ENCODE results near the gene ZBP1.

DNA sequence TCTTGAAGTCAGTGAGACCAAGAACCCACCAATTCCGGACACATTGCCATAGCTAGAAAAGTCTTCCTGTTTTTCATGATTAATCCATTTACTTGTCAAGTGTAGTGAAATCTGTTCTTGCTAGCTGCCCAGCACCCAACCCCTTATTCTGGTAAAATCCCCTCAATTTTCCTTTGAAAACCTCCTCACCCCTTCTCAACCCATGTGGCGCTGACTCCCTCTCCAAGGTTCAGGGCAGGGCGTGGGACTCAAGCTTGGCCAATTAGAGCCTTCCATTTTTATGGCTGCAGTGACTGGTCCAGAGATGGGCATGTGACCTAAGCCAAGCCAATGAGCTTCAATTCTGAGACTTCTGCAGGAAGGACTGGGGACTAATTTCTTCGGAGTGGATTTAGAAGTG lies 9.8 kb upstream of the ZBP1 start:
- TF ChIP-seq EZH2 (IDR thresholded peaks at IDR 0.05) (no peak), POLR2AphosphoS5 (IDR thresholded peaks at IDR 0.05; ENCODE audit: borderline replicate concordance, low read depth, low read length) (no peak), FOXP2 (optimal IDR thresholded peaks at IDR 0.05; ENCODE audit: control extremely low read depth, extremely low read length, insufficient read depth) (no peak)

Measured in SK-N-MC (cell line).